K562 (cell line): Measurements from ENCODE around the gene ECSIT. TPM values are rescaled to one million over a fixed set of nuclear protein-coding genes. Genes with fewer than 3 reads are reported as not detected.

Source experiments
- ARID1B ChIP-seq: fragments of 450-650 bp; IDR thresholded peaks from 2 replicates; pipeline ENCODE4 v1.6.1; 2016; ENCODE audit warnings: antibody characterized with exemption, mild to moderate bottlenecking, inconsistent platforms
- BRF1 ChIP-seq: IDR thresholded peaks from 3 replicates; pipeline ENCODE4 v1.6.1; 2011; ENCODE audit warnings: borderline replicate concordance, mild to moderate bottlenecking; ENCODE audit not compliant: insufficient read length; ENCODE audit errors: extremely low read depth
- C11orf30 ChIP-seq: fragments of 450-650 bp; IDR thresholded peaks from 2 replicates; pipeline ENCODE4 v1.6.1; 2016; ENCODE audit warnings: low read depth, mild to moderate bottlenecking
- CBX1 ChIP-seq: sonication (generic); IDR thresholded peaks from 2 replicates; pipeline ENCODE4 v1.6.1; 2016; ENCODE audit warnings: antibody characterized with exemption, low read depth, mild to moderate bottlenecking
- ERF ChIP-seq: fragments of 450-650 bp; formaldehyde crosslinking; IDR thresholded peaks from 2 replicates; pipeline ENCODE4 v1.4.0; 2020; ENCODE audit warnings: mild to moderate bottlenecking, mixed read lengths
- HDGF ChIP-seq: fragments of 450-650 bp; IDR thresholded peaks from 2 replicates; pipeline ENCODE4 v1.6.1; 2016
- JUN ChIP-seq, 2 experiments: sonication (generic) in 1 of 2; formaldehyde crosslinking in 1 of 2; IDR thresholded peaks; 2 replicates each; pipeline versions ENCODE4 v1.6.1 to v1.8.0; 2012 to 2022; ENCODE audit warnings: borderline replicate concordance in 2 of 2, mild to moderate bottlenecking in 2 of 2, improper control_type of control experiment in 1 of 2, low read depth in 1 of 2, low read length in 1 of 2, missing genetic modification reagents in 1 of 2
- MTA1 ChIP-seq: fragments of 450-650 bp; IDR thresholded peaks from 2 replicates; pipeline ENCODE4 v1.6.1; 2017; ENCODE audit warnings: borderline replicate concordance
- PHF21A ChIP-seq: fragments of 450-650 bp; IDR thresholded peaks from 2 replicates; pipeline ENCODE4 v1.6.1; 2017; ENCODE audit warnings: low read depth, borderline replicate concordance
- RCOR1 ChIP-seq, 2 experiments: IDR thresholded peaks; 2 replicates each; pipeline ENCODE4 v1.6.1; 2012; ENCODE audit warnings: low read depth in 2 of 2, low read length in 2 of 2, borderline replicate concordance in 1 of 2, improper control_type of control experiment in 1 of 2
- RREB1 ChIP-seq: fragments of 250-450 bp; sonication (Bioruptor Pico); IDR thresholded peaks from 2 replicates; pipeline ENCODE4 v1.4.0; 2020
- TBP ChIP-seq: optimal IDR thresholded peaks from 2 replicates; pipeline ENCODE3; 2011; ENCODE audit warnings: low read depth, low read length, improper control_type of control experiment
- ZBTB43 ChIP-seq: sonication (generic); formaldehyde crosslinking; IDR thresholded peaks from 2 replicates; pipeline ENCODE4 v1.8.0; 2023; ENCODE audit warnings: mild to moderate bottlenecking, missing genetic modification reagents
- ZNF274 ChIP-seq: IDR thresholded peaks from 2 replicates; pipeline ENCODE4 v1.6.1; 2011; ENCODE audit warnings: low read depth, mild to moderate bottlenecking, low read length, moderate library complexity, borderline replicate concordance
- ZNF586 ChIP-seq: fragments of 450-650 bp; formaldehyde crosslinking; conservative IDR thresholded peaks from 2 replicates; pipeline ENCODE4 v1.4.0; 2020; ENCODE audit warnings: mild to moderate bottlenecking, moderate library complexity
- polyA plus RNA-seq, 8 experiments: library from polyadenylated mRNA; depleted of rRNA in 4 of 8; stranded (reverse) in 5 of 8; unstranded in 3 of 8; fragments of >200 nt; fragmentation: Nextera tagmentation in 2 of 8; fragmentation: Illumina TruSeq in 1 of 8; extraction: Ambion mirVana in 2 of 8; extraction: Trizol in 1 of 8; gene quantifications; 2 replicates each; pipeline versions ENCODE4 v1.2.1 to v1.2.3, GENCODE V29; 2011 to 2014; ENCODE audit warnings: inconsistent platforms in 1 of 8, missing spikeins in 1 of 8
- total RNA-seq, 7 experiments: library from RNA; depleted of rRNA in 6 of 7; stranded (reverse); fragments of >200 nt in 6 of 7; fragmentation: Illumina TruSeq in 2 of 7; extraction: Trizol in 2 of 7; gene quantifications; 2 replicates each; pipeline versions ENCODE4 v1.2.1 to v1.2.3, GENCODE V29; 2011 to 2021; ENCODE audit warnings: low replicate concordance in 1 of 7
- TF ChIP-seq, protein P1 (sequence below), 3 experiments: IDR thresholded peaks in 2 of 3; conservative IDR thresholded peaks in 1 of 3; 2 replicates each; pipeline ENCODE4 v1.5.1; 2011 to 2012; ENCODE audit warnings: low read length in 3 of 3, mild to moderate bottlenecking in 3 of 3, control low read depth in 2 of 3, improper control_type of control experiment in 1 of 3, inconsistent platforms in 1 of 3, low read depth in 1 of 3, mixed read lengths in 1 of 3, moderate library complexity in 1 of 3; ENCODE audit not compliant: insufficient read depth in 2 of 3
- TF ChIP-seq, protein P2 (sequence below): sonication (generic); IDR thresholded peaks from 2 replicates; pipeline ENCODE4 v1.6.1; 2016

ECSIT gene
- total and polyA plus RNA-seq, 9 of the 15 experiments (the other 6 are each of a cell fraction or from before 2014, with no cell fraction given): 1.1 to 82.5 (median 43.9) TPM

DNA sequence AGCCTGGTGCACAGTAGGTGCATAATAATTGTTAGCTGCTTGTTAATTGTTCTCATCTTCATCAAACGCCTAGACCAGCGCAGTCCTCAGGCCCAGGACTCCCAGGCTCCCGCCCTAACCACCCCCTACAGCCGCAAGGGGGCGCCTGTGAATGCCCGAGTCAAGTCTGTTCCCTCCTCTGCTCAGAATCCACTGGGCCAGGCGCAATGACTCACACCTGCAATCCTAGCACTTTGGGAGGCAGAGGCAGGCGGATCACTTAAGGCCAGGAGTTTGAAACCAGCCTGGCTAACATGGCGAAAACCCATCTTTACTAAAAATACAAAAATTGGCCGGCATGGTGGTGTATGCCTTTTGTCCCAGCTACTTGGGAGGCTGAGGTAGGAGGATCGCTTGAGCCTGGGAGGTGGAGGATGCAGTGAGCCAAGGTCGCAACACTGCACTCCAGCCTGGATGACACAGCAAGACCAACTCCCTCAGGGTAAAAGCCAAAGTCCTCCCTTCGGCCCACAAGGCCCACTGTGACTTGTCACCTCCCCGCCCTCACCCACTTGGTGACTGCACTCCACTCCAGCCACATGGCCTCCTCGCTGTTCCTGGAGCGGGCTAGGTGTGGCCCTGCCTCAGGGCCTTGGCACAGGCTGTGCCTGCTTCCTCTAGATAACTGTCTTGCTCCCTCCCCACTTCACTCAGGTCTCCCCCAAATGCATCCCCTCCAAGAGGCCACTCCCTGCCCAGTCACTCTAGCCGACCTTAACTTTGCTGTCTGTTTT is 32.4 kb downstream of the ECSIT start (continued):
- TF ChIP-seq ZBTB43: no peak
- TF ChIP-seq ZNF586 (CRISPR knock-in tag): no peak
- TF ChIP-seq BRF1: no peak
- peak; percentile 63 for TF ChIP-seq ARID1B
- peak in 1 of 2 experiments; percentile 65; a peak in 2 of 4 replicates for TF ChIP-seq RCOR1 (IDR thresholded peaks at IDR 0.05; ENCODE audit: borderline replicate concordance in 1 of 2, low read depth in 2 of 2, low read length in 2 of 2)
- TF ChIP-seq, protein P1, sequence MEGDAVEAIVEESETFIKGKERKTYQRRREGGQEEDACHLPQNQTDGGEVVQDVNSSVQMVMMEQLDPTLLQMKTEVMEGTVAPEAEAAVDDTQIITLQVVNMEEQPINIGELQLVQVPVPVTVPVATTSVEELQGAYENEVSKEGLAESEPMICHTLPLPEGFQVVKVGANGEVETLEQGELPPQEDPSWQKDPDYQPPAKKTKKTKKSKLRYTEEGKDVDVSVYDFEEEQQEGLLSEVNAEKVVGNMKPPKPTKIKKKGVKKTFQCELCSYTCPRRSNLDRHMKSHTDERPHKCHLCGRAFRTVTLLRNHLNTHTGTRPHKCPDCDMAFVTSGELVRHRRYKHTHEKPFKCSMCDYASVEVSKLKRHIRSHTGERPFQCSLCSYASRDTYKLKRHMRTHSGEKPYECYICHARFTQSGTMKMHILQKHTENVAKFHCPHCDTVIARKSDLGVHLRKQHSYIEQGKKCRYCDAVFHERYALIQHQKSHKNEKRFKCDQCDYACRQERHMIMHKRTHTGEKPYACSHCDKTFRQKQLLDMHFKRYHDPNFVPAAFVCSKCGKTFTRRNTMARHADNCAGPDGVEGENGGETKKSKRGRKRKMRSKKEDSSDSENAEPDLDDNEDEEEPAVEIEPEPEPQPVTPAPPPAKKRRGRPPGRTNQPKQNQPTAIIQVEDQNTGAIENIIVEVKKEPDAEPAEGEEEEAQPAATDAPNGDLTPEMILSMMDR (IDR thresholded peaks at IDR 0.05 in 2 of 3, conservative IDR thresholded peaks at IDR 0.05 in 1 of 3; ENCODE audit: insufficient read depth in 2 of 3, low read depth in 1 of 3, low read length in 3 of 3): peak; percentile 91 to 94 (median 92)
- TF ChIP-seq, protein P2, sequence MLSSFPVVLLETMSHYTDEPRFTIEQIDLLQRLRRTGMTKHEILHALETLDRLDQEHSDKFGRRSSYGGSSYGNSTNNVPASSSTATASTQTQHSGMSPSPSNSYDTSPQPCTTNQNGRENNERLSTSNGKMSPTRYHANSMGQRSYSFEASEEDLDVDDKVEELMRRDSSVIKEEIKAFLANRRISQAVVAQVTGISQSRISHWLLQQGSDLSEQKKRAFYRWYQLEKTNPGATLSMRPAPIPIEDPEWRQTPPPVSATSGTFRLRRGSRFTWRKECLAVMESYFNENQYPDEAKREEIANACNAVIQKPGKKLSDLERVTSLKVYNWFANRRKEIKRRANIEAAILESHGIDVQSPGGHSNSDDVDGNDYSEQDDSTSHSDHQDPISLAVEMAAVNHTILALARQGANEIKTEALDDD: 0 out of 2 replicates have a peak, but pooled peaks have one; percentile 45
- no peak for TF ChIP-seq RREB1 (CRISPR knock-in tag)
- TF ChIP-seq C11orf30: peak; percentile 66; the same call in 1 of the 2 replicates
- TF ChIP-seq TBP: peak; percentile 58
- no peak for TF ChIP-seq ERF
- peak; percentile 79 for TF ChIP-seq JUN (IDR thresholded peaks at IDR 0.05; ENCODE audit: borderline replicate concordance, low read depth, low read length)
- no peak; the same call in none of the 2 replicates for TF ChIP-seq JUN (CRISPR knock-in tag; IDR thresholded peaks at IDR 0.05; ENCODE audit: borderline replicate concordance)
- TF ChIP-seq CBX1: no peak
- no peak; the same call in 1 of the 2 replicates for TF ChIP-seq MTA1
- no peak for TF ChIP-seq PHF21A
- no peak for TF ChIP-seq ZNF274
- peak; percentile 56; the same call in 1 of the 2 replicates for TF ChIP-seq HDGF
